Loucy (cell line): ENCODE measurements around the gene TRABD2B.

Experiments used
- CTCF ChIP-seq: fragments of 200-600 bp; sonication (generic); conservative IDR thresholded peaks from 2 replicates; pipeline ENCODE4 v1.5.1; 2014; ENCODE audit warnings: mild to moderate bottlenecking, antibody characterized with exemption, low read length
- EZH2phosphoT487 ChIP-seq: fragments of 200-600 bp; IDR thresholded peaks from 2 replicates; pipeline ENCODE4 v1.6.1; 2018; ENCODE audit warnings: antibody characterized with exemption, mild to moderate bottlenecking, moderate library complexity, borderline replicate concordance

GRCh38 chr1:47854552-47855144 lies 142.5 kb downstream of the TRABD2B start:
- TF ChIP-seq CTCF (no peak), EZH2phosphoT487 (no peak)
